GM21423 (cell line): Measurements from ENCODE around the gene HOXA10.

Experiments used
- ATAC-seq: cut with Tn5 transposase; IDR thresholded peaks from one replicate; pipeline ENCODE4 v1.9.1; 2021; ENCODE audit warnings: mild to moderate bottlenecking, moderate library complexity; ENCODE audit not compliant: unreplicated experiment

Gene HOXA10

GRCh38 chr7:27191833-27192545, 17.9 kb upstream of the HOXA10 start:
- no peak for ATAC-seq

GRCh38 chr7:27191161-27191731, 17.1 kb upstream of the HOXA10 start:
- no peak for ATAC-seq

GRCh38 chr7:27189997-27190748, 16.1 kb upstream of the HOXA10 start:
- no peak for ATAC-seq

- no peak for ATAC-seq
Observed at GRCh38 chr7:27189295-27189996, 15.3 kb upstream of the HOXA10 start.

GRCh38 chr7:27188386-27189294, 14.5 kb upstream of the HOXA10 start:
- ATAC-seq: no peak

GRCh38 chr7:27187475-27188385, 13.6 kb upstream of the HOXA10 start:
- no peak for ATAC-seq

- no peak for ATAC-seq
Observed at GRCh38 chr7:27186668-27187474, 12.8 kb upstream of the HOXA10 start.

GRCh38 chr7:27185854-27186667, 11.9 kb upstream of the HOXA10 start:
- ATAC-seq: no peak

GRCh38 chr7:27185013-27185853, 11.1 kb upstream of the HOXA10 start, which contains the start of gene HOXA11:
Gene HOXA11, minus strand, starts transcription at chr7:27185232. Its CDS starts 88 bp downstream, at chr7:27185144.
- ATAC-seq: no peak

- ATAC-seq: no peak
Observed at GRCh38 chr7:27184337-27185012, 10.4 kb upstream of the HOXA10 start.

GRCh38 chr7:27183682-27184336, 9.7 kb upstream of the HOXA10 start:
- no peak for ATAC-seq

- ATAC-seq: no peak
Observed at GRCh38 chr7:27182861-27183681, 9.0 kb upstream of the HOXA10 start.

GRCh38 chr7:27182285-27182841, 8.2 kb upstream of the HOXA10 start:
- no peak for ATAC-seq

GRCh38 chr7:27181795-27182275, 7.7 kb upstream of the HOXA10 start:
- no peak for ATAC-seq
